ENCODE results near the gene ARHGEF40.

Gene ARHGEF40

GRCh38 chr14:21118933-21119332 lies 48.8 kb downstream of the ARHGEF40 start:
- WGBS (ENCODE audit: insufficient coverage), result 100% methylated on average over 1 of the region's 3 CpGs
- H3K4me1 ChIP-seq (ENCODE audit: control extremely low read depth in 1 of 4, control insufficient read depth in 4 of 4, insufficient read depth in 4 of 4, low read length in 3 of 4), result no peaks in the 10 kb centered on the region
- H3K9me3 ChIP-seq (ENCODE audit: control extremely low read depth in 1 of 5, control insufficient read depth in 4 of 5, insufficient read depth in 2 of 5, low read depth in 1 of 5, low read length in 4 of 5), result no peaks in the 10 kb centered on the region
- peaks cover 0 to 2% (median 0%) of the 10 kb centered on the region in 5 experiments for H3K27me3 ChIP-seq (replicated peaks in 2 of 5; ENCODE audit: control insufficient read depth in 4 of 5, insufficient read depth in 5 of 5, low read length in 4 of 5)
- POLR2A ChIA-PET, result no interaction called here
- no peaks in the 10 kb centered on the region for H3K36me3 ChIP-seq (ENCODE audit: control insufficient read depth in 4 of 4, insufficient read depth in 4 of 4, low read length in 3 of 4)
- H3K27ac ChIP-seq (ENCODE audit: insufficient read depth in 1 of 2, low read depth in 1 of 2, low read length in 2 of 2, poor library complexity in 1 of 2, severe bottlenecking in 2 of 2), result no peak overlapping the region
- CTCF ChIA-PET, result interaction anchor here (1.0 to 1.5 kb wide), 2 partner anchors 13 to 15 kb away, joined by 3 to 4 read pairs; no protein-coding TSS in a partner anchor
- H3K4me3 ChIP-seq (ENCODE audit: control insufficient read depth in 1 of 7, extremely low read depth in 1 of 7, insufficient read depth in 4 of 7, low read depth in 2 of 7, low read length in 6 of 7), result no peak overlapping the region
- DNase-seq, result no peak

GRCh38 chr14:21120686-21121085 lies 50.6 kb downstream of the ARHGEF40 start:
- Histone ChIP-seq H3K27ac (ENCODE audit: insufficient read depth in 1 of 2, low read depth in 1 of 2, low read length in 2 of 2, poor library complexity in 1 of 2, severe bottlenecking in 2 of 2) (no peak overlapping the region), H3K27me3 (replicated peaks in 2 of 5; ENCODE audit: control insufficient read depth in 4 of 5, insufficient read depth in 5 of 5, low read length in 4 of 5) (peaks cover 0 to 2% (median 0%) of the 10 kb centered on the region in 5 experiments), H3K4me1 (ENCODE audit: control extremely low read depth in 1 of 4, control insufficient read depth in 4 of 4, insufficient read depth in 4 of 4, low read length in 3 of 4) (no peaks in the 10 kb centered on the region), H3K36me3 (ENCODE audit: control insufficient read depth in 4 of 4, insufficient read depth in 4 of 4, low read length in 3 of 4) (no peaks in the 10 kb centered on the region), H3K4me3 (ENCODE audit: control insufficient read depth in 1 of 7, extremely low read depth in 1 of 7, insufficient read depth in 4 of 7, low read depth in 2 of 7, low read length in 6 of 7) (no peak overlapping the region), H3K9me3 (ENCODE audit: control extremely low read depth in 1 of 5, control insufficient read depth in 4 of 5, insufficient read depth in 2 of 5, low read depth in 1 of 5, low read length in 4 of 5) (peaks cover 0 to 1% (median 0%) of the 10 kb centered on the region in 5 experiments)
- DNase-seq, result no peak
- WGBS (ENCODE audit: insufficient coverage), result 100% methylated on average over 2 of the region's 6 CpGs
- POLR2A ChIA-PET, result no interaction called here
- CTCF ChIA-PET, result no interaction called here

GRCh38 chr14:21121122-21121521 lies 51.0 kb downstream of the ARHGEF40 start:
- no peak for DNase-seq
- peaks cover 0 to 2% (median 0%) of the 10 kb centered on the region in 5 experiments for H3K27me3 ChIP-seq (replicated peaks in 2 of 5; ENCODE audit: control insufficient read depth in 4 of 5, insufficient read depth in 5 of 5, low read length in 4 of 5)
- POLR2A ChIA-PET, result no interaction called here
- WGBS (ENCODE audit: insufficient coverage), result no CpG with 5 or more reads among the region's 1 CpG
- no peaks in the 10 kb centered on the region for H3K4me1 ChIP-seq (ENCODE audit: control extremely low read depth in 1 of 4, control insufficient read depth in 4 of 4, insufficient read depth in 4 of 4, low read length in 3 of 4)
- H3K27ac ChIP-seq (ENCODE audit: insufficient read depth in 1 of 2, low read depth in 1 of 2, low read length in 2 of 2, poor library complexity in 1 of 2, severe bottlenecking in 2 of 2), result no peak overlapping the region
- no peaks in the 10 kb centered on the region for H3K36me3 ChIP-seq (ENCODE audit: control insufficient read depth in 4 of 4, insufficient read depth in 4 of 4, low read length in 3 of 4)
- no peak overlapping the region for H3K4me3 ChIP-seq (ENCODE audit: control insufficient read depth in 1 of 7, extremely low read depth in 1 of 7, insufficient read depth in 4 of 7, low read depth in 2 of 7, low read length in 6 of 7)
- H3K9me3 ChIP-seq (ENCODE audit: control extremely low read depth in 1 of 5, control insufficient read depth in 4 of 5, insufficient read depth in 2 of 5, low read depth in 1 of 5, low read length in 4 of 5), result peaks cover 0 to 1% (median 0%) of the 10 kb centered on the region in 5 experiments
- CTCF ChIA-PET, result interaction anchor here (0.7 kb wide), 1 partner anchor 421 kb away, joined by 3 read pairs; no protein-coding TSS in a partner anchor

DNA sequence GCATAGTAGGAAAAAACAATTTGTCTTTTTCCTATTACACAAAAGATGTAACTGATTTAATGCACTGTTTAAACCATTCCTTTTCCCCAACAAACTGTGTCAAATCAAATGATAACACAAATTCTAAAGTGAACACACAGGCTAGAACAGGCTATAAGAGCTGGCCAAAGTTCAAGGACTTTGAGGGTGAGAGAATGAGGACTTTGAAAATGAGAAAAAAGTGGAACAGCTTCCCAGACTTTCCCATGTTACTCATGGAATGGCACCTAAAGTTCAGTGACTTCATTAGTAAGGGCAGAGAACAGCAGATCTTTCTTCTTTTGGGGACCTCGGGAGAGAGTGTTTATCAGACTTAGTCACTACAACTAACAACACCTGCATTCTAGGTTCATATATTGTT lies 53.3 kb downstream of the ARHGEF40 start:
- ChIA-PET CTCF (interaction anchor here (0.8 to 2.0 kb wide), 7 partner anchors 12 to 63 kb away, joined by 3 to 12 read pairs (median 4); no protein-coding TSS in a partner anchor), POLR2A (no interaction called here)
- H3K9me3 ChIP-seq (ENCODE audit: control extremely low read depth in 1 of 5, control insufficient read depth in 4 of 5, insufficient read depth in 2 of 5, low read depth in 1 of 5, low read length in 4 of 5), result peaks cover 0 to 1% (median 0%) of the 10 kb centered on the region in 5 experiments
- no peaks in the 10 kb centered on the region for H3K27me3 ChIP-seq (replicated peaks in 2 of 5; ENCODE audit: control insufficient read depth in 4 of 5, insufficient read depth in 5 of 5, low read length in 4 of 5)
- no peak overlapping the region for H3K4me3 ChIP-seq (ENCODE audit: control insufficient read depth in 1 of 7, extremely low read depth in 1 of 7, insufficient read depth in 4 of 7, low read depth in 2 of 7, low read length in 6 of 7)
- WGBS (ENCODE audit: insufficient coverage), result no CpG with 5 or more reads among the region's 1 CpG
- no peaks in the 10 kb centered on the region for H3K36me3 ChIP-seq (ENCODE audit: control insufficient read depth in 4 of 4, insufficient read depth in 4 of 4, low read length in 3 of 4)
- no peaks in the 10 kb centered on the region for H3K4me1 ChIP-seq (ENCODE audit: control extremely low read depth in 1 of 4, control insufficient read depth in 4 of 4, insufficient read depth in 4 of 4, low read length in 3 of 4)
- DNase-seq, result no peak
- H3K27ac ChIP-seq (ENCODE audit: insufficient read depth in 1 of 2, low read depth in 1 of 2, low read length in 2 of 2, poor library complexity in 1 of 2, severe bottlenecking in 2 of 2), result no peak overlapping the region

- H3K27me3 ChIP-seq (replicated peaks in 2 of 5; ENCODE audit: control insufficient read depth in 4 of 5, insufficient read depth in 5 of 5, low read length in 4 of 5), result no peaks in the 10 kb centered on the region
- H3K27ac ChIP-seq (ENCODE audit: insufficient read depth in 1 of 2, low read depth in 1 of 2, low read length in 2 of 2, poor library complexity in 1 of 2, severe bottlenecking in 2 of 2), result no peak overlapping the region
- WGBS (ENCODE audit: insufficient coverage), result 71% methylated on average over 1 of the region's 1 CpG
- ChIA-PET POLR2A (no interaction called here), CTCF (interaction anchor here (0.9 to 1.5 kb wide), 2 partner anchors 42 to 65 kb away, joined by 3 read pairs; no protein-coding TSS in a partner anchor)
- H3K36me3 ChIP-seq (ENCODE audit: control insufficient read depth in 4 of 4, insufficient read depth in 4 of 4, low read length in 3 of 4), result no peaks in the 10 kb centered on the region
- H3K4me1 ChIP-seq (ENCODE audit: control extremely low read depth in 1 of 4, control insufficient read depth in 4 of 4, insufficient read depth in 4 of 4, low read length in 3 of 4), result no peaks in the 10 kb centered on the region
- H3K9me3 ChIP-seq (ENCODE audit: control extremely low read depth in 1 of 5, control insufficient read depth in 4 of 5, insufficient read depth in 2 of 5, low read depth in 1 of 5, low read length in 4 of 5), result peaks cover 0 to 1% (median 0%) of the 10 kb centered on the region in 5 experiments
- no peak overlapping the region for H3K4me3 ChIP-seq (ENCODE audit: control insufficient read depth in 1 of 7, extremely low read depth in 1 of 7, insufficient read depth in 4 of 7, low read depth in 2 of 7, low read length in 6 of 7)
- DNase-seq, result no peak
Observed at GRCh38 chr14:21133901-21134300, 63.8 kb downstream of the ARHGEF40 start.

DNA sequence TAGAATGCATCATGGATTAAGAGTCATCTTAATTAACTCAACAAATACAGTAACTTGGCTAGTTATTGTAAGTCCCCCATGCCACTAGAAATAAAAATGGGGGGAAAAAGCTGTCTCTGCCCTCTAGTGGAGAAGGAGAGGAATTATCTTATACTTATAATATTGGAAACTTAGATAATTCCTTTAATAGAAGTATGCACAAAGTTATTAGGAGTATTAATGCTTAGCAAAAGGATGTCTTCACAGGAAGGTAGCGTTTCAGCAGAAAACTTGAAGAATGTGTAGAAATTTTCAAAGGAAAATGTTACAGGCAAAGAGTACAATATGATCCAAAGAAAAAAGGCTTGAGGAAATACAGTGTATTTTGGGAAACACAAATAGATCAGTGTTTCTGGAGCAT lies 65.9 kb downstream of the ARHGEF40 start:
- Histone ChIP-seq H3K4me1 (ENCODE audit: control extremely low read depth in 1 of 4, control insufficient read depth in 4 of 4, insufficient read depth in 4 of 4, low read length in 3 of 4) (no peaks in the 10 kb centered on the region), H3K36me3 (ENCODE audit: control insufficient read depth in 4 of 4, insufficient read depth in 4 of 4, low read length in 3 of 4) (no peaks in the 10 kb centered on the region), H3K4me3 (ENCODE audit: control insufficient read depth in 1 of 7, extremely low read depth in 1 of 7, insufficient read depth in 4 of 7, low read depth in 2 of 7, low read length in 6 of 7) (no peak overlapping the region), H3K27ac (ENCODE audit: insufficient read depth in 1 of 2, low read depth in 1 of 2, low read length in 2 of 2, poor library complexity in 1 of 2, severe bottlenecking in 2 of 2) (no peak overlapping the region), H3K27me3 (replicated peaks in 2 of 5; ENCODE audit: control insufficient read depth in 4 of 5, insufficient read depth in 5 of 5, low read length in 4 of 5) (no peaks in the 10 kb centered on the region), H3K9me3 (ENCODE audit: control extremely low read depth in 1 of 5, control insufficient read depth in 4 of 5, insufficient read depth in 2 of 5, low read depth in 1 of 5, low read length in 4 of 5) (no peaks in the 10 kb centered on the region)
- peak; percentile 3 to 37 (median 31) for DNase-seq
- WGBS (ENCODE audit: insufficient coverage), result 38% methylated on average over 1 of the region's 1 CpG
- CTCF ChIA-PET, result interaction anchor here (1.0 to 2.4 kb wide), 7 partner anchors 12 to 69 kb away, joined by 3 to 12 read pairs (median 4); no protein-coding TSS in a partner anchor
- POLR2A ChIA-PET, result no interaction called here
